Testis (tissue), 2 donors: ENCODE measurements around the gene EDC3.

ENCODE experiments used
- CTCF ChIP-seq, 3 experiments: fragments of 450-650 bp in 2 of 3; fragments of 200-600 bp in 1 of 3; sonication (generic) in 1 of 3; IDR thresholded peaks; one replicate each; pipeline ENCODE4 v1.5.1; 2016 to 2019; ENCODE audit warnings: antibody characterized with exemption in 3 of 3, mild to moderate bottlenecking in 2 of 3, moderate library complexity in 1 of 3
- POLR2A ChIP-seq: fragments of 450-650 bp; IDR thresholded peaks from one replicate; pipeline ENCODE4 v1.6.1; 2017; ENCODE audit warnings: antibody characterized with exemption, mild to moderate bottlenecking, moderate library complexity

- no peak for TF ChIP-seq CTCF (IDR thresholded peaks at IDR 0.05)
- TF ChIP-seq POLR2A = no peak
Measured at GRCh38 chr15:74603789-74604705, 91.8 kb downstream of the EDC3 start.
